Measurements from ENCODE around the gene PLCB4.
A peak's percentile ranks its signal among the peaks of the same experiment; 100 is the strongest.

PLCB4 gene

GRCh38 chr20:9286501-9287461 is 217.9 kb downstream of the PLCB4 start:
- DNase-seq, result peak; percentile 43

GRCh38 chr20:9287826-9288225 is 218.9 kb downstream of the PLCB4 start:
- no peak for DNase-seq

- no peak for DNase-seq
Measured at GRCh38 chr20:9290331-9290730, 221.4 kb downstream of the PLCB4 start.

GRCh38 chr20:9293145-9293544 is 224.3 kb downstream of the PLCB4 start:
- no peak for DNase-seq

- peak; percentile 46 for DNase-seq
Measured at GRCh38 chr20:9294041-9294440, 225.2 kb downstream of the PLCB4 start.

- DNase-seq, result no peak
Measured at GRCh38 chr20:9298906-9299305, 230.0 kb downstream of the PLCB4 start.

- DNase-seq, result no peak
Measured at GRCh38 chr20:9300080-9300479, 231.2 kb downstream of the PLCB4 start.

GRCh38 chr20:9300534-9300933 is 231.6 kb downstream of the PLCB4 start:
- peak; percentile 34 for DNase-seq

GRCh38 chr20:9301129-9302090 is 232.5 kb downstream of the PLCB4 start:
- DNase-seq, result peak; percentile 62

GRCh38 chr20:9302091-9302462 is 233.2 kb downstream of the PLCB4 start:
- no peak for DNase-seq

- peak; percentile 89 for DNase-seq
Measured at GRCh38 chr20:9306521-9306920, 237.6 kb downstream of the PLCB4 start.

GRCh38 chr20:9308056-9308455 is 239.2 kb downstream of the PLCB4 start:
- no peak for DNase-seq

GRCh38 chr20:9311132-9311531 is 242.2 kb downstream of the PLCB4 start:
- peak; percentile 69 for DNase-seq

GRCh38 chr20:9319687-9320384 is 250.9 kb downstream of the PLCB4 start:
- peak; percentile 17 for DNase-seq

- no peak for DNase-seq
Measured at GRCh38 chr20:9321007-9321406, 252.1 kb downstream of the PLCB4 start.

- DNase-seq, result no peak
Measured at GRCh38 chr20:9322661-9323060, 253.8 kb downstream of the PLCB4 start.

- no peak for DNase-seq
Measured at GRCh38 chr20:9323622-9324021, 254.7 kb downstream of the PLCB4 start.

GRCh38 chr20:9329355-9330101 is 260.6 kb downstream of the PLCB4 start:
- no peak for DNase-seq

GRCh38 chr20:9330151-9330550 is 261.3 kb downstream of the PLCB4 start:
- DNase-seq, result no peak

- no peak for DNase-seq
Measured at GRCh38 chr20:9331707-9332435, 263.0 kb downstream of the PLCB4 start.

- no peak for DNase-seq
Measured at GRCh38 chr20:9332791-9333479, 264.0 kb downstream of the PLCB4 start.
